H9 (cell line): Measurements from ENCODE around the gene PTTG2. TPM values are rescaled to one million over a fixed set of nuclear protein-coding genes. Genes with fewer than 3 reads are reported as not detected.

ENCODE experiments used
- DNase-seq: peaks from one replicate; pipeline ENCODE4 v3.0.0-alpha.2; 2017
- H2AFZ ChIP-seq: one replicate; pipeline ENCODE4 v1.6.1; 2013; ENCODE audit warnings: mild to moderate bottlenecking, low read length, control low read depth, moderate library complexity
- H2AK5ac ChIP-seq: 2 replicates; pipeline ENCODE4 v1.6.1; 2013; ENCODE audit warnings: low read length, control low read depth, mixed read lengths; ENCODE audit not compliant: insufficient read length
- H2BK120ac ChIP-seq: one replicate; pipeline ENCODE4 v1.6.1; 2013; ENCODE audit warnings: low read depth, mild to moderate bottlenecking, low read length, control low read depth, inconsistent platforms; ENCODE audit not compliant: poor library complexity, severe bottlenecking
- H2BK12ac ChIP-seq: 2 replicates; pipeline ENCODE4 v1.6.1; 2013; ENCODE audit warnings: low read length, control low read depth, mixed read lengths, low read depth; ENCODE audit not compliant: insufficient read length
- H2BK15ac ChIP-seq: 2 replicates; pipeline ENCODE4 v1.6.1; 2013; ENCODE audit warnings: low read depth, low read length, control low read depth
- H2BK20ac ChIP-seq: one replicate; pipeline ENCODE4 v1.6.1; 2013; ENCODE audit warnings: low read depth, mild to moderate bottlenecking, low read length, control low read depth, inconsistent platforms; ENCODE audit not compliant: poor library complexity, severe bottlenecking
- H2BK5ac ChIP-seq: 2 replicates; pipeline ENCODE4 v1.6.1; 2013; ENCODE audit warnings: low read length, control low read depth, mixed read lengths; ENCODE audit not compliant: insufficient read length
- H3K14ac ChIP-seq: 2 replicates; pipeline ENCODE4 v1.6.1; 2013; ENCODE audit warnings: low read length, control low read depth; ENCODE audit not compliant: insufficient read depth
- H3K18ac ChIP-seq: 2 replicates; pipeline ENCODE4 v1.6.1; 2013; ENCODE audit warnings: low read depth, mild to moderate bottlenecking, mixed read lengths, low read length, control low read depth; ENCODE audit not compliant: insufficient read length
- H3K23ac ChIP-seq: 2 replicates; pipeline ENCODE4 v1.6.1; 2013; ENCODE audit warnings: low read length, control low read depth, mixed read lengths, low read depth; ENCODE audit not compliant: insufficient read length
- H3K23me2 ChIP-seq: 2 replicates; pipeline ENCODE4 v1.6.1; 2013; ENCODE audit warnings: low read depth, mild to moderate bottlenecking, mixed read lengths, low read length, control low read depth; ENCODE audit not compliant: insufficient read length, poor library complexity, severe bottlenecking
- H3K27ac ChIP-seq: 2 replicates; pipeline ENCODE4 v1.5.1; 2013; ENCODE audit warnings: low read length, control low read depth, mixed read lengths, low read depth; ENCODE audit not compliant: insufficient read length
- H3K27me3 ChIP-seq: 2 replicates; pipeline ENCODE4 v1.6.1; 2013; ENCODE audit warnings: low read length, control low read depth, inconsistent platforms; ENCODE audit not compliant: insufficient read depth
- H3K4ac ChIP-seq: 2 replicates; pipeline ENCODE4 v1.6.1; 2013; ENCODE audit warnings: low read depth, mild to moderate bottlenecking, control low read depth, inconsistent platforms, low read length, moderate library complexity
- H3K4me1 ChIP-seq: 2 replicates; pipeline ENCODE4 v1.6.1; 2013; ENCODE audit warnings: low read length, control low read depth, inconsistent platforms; ENCODE audit not compliant: insufficient read depth
- H3K4me2 ChIP-seq: 2 replicates; pipeline ENCODE4 v1.6.1; 2013; ENCODE audit warnings: low read length, control low read depth, mixed read lengths; ENCODE audit not compliant: insufficient read length, insufficient read depth
- H3K56ac ChIP-seq: 2 replicates; pipeline ENCODE4 v1.6.1; 2013; ENCODE audit warnings: low read depth, mild to moderate bottlenecking, mixed read lengths, low read length, control low read depth; ENCODE audit not compliant: insufficient read length
- H3K79me1 ChIP-seq: 2 replicates; pipeline ENCODE4 v1.6.1; 2013; ENCODE audit warnings: low read depth, mild to moderate bottlenecking, moderate library complexity, low read length, control low read depth, inconsistent platforms; ENCODE audit not compliant: insufficient read depth, poor library complexity, severe bottlenecking
- H3K79me2 ChIP-seq: 2 replicates; pipeline ENCODE4 v1.6.1; 2013; ENCODE audit warnings: low read length, control low read depth, inconsistent platforms; ENCODE audit not compliant: insufficient read depth
- H3K9ac ChIP-seq: 2 replicates; pipeline ENCODE4 v1.6.1; 2013; ENCODE audit warnings: low read length, control low read depth, mixed read lengths; ENCODE audit not compliant: insufficient read length; ENCODE audit errors: extremely low read depth
- H3K9me3 ChIP-seq: one replicate; pipeline ENCODE4 v1.6.1; 2013; ENCODE audit warnings: low read depth, low read length, inconsistent platforms; ENCODE audit not compliant: control insufficient read depth
- H3T11ph ChIP-seq: one replicate; pipeline ENCODE4 v1.6.1; 2013; ENCODE audit warnings: mild to moderate bottlenecking, low read length, control low read depth, inconsistent platforms
- H4K20me1 ChIP-seq: one replicate; pipeline ENCODE4 v1.6.1; 2013; ENCODE audit not compliant: control insufficient read depth, insufficient read length, insufficient read depth
- H4K5ac ChIP-seq: 2 replicates; pipeline ENCODE4 v1.6.1; 2013; ENCODE audit warnings: low read depth, mild to moderate bottlenecking, mixed read lengths, low read length, control low read depth; ENCODE audit not compliant: insufficient read length
- H4K8ac ChIP-seq: replicated peaks from 2 replicates; pipeline ENCODE4 v1.6.1; 2013; ENCODE audit warnings: low read length, control low read depth, mixed read lengths, low read depth; ENCODE audit not compliant: insufficient read length
- H4K91ac ChIP-seq: 2 replicates; pipeline ENCODE4 v1.6.1; 2013; ENCODE audit warnings: low read depth, mild to moderate bottlenecking, moderate library complexity, mixed read lengths, low read length, control low read depth; ENCODE audit not compliant: insufficient read length
- H3K27ac Mint-ChIP-seq, 3 experiments: 2 replicates in 2 of 3; 3 replicates in 1 of 3; pipeline ENCODE4 v1.8.0; 2020 to 2021; ENCODE audit warnings: mixed read lengths in 3 of 3, mild to moderate bottlenecking in 1 of 3, moderate library complexity in 1 of 3
- H3K27me3 Mint-ChIP-seq: 2 replicates; pipeline ENCODE4 v1.8.0; 2021; ENCODE audit warnings: low read depth, mild to moderate bottlenecking, moderate library complexity, mixed read lengths
- H3K36me3 Mint-ChIP-seq, 3 experiments: 2 replicates in 2 of 3; 3 replicates in 1 of 3; pipeline ENCODE4 v1.8.0; 2020 to 2021; ENCODE audit warnings: low read depth in 3 of 3, mixed read lengths in 3 of 3; ENCODE audit not compliant: insufficient read depth in 1 of 3
- H3K4me1 Mint-ChIP-seq, 2 experiments: 2 replicates each; pipeline ENCODE4 v1.8.0; 2020; ENCODE audit warnings: mixed read lengths in 2 of 2
- H3K4me3 Mint-ChIP-seq, 2 experiments: 2 replicates in 1 of 2; 3 replicates in 1 of 2; pipeline ENCODE4 v1.8.0; 2020 to 2021; ENCODE audit warnings: mild to moderate bottlenecking in 2 of 2, mixed read lengths in 2 of 2, moderate library complexity in 1 of 2
- H3K9me3 Mint-ChIP-seq, 2 experiments: 2 replicates in 1 of 2; 3 replicates in 1 of 2; pipeline ENCODE4 v1.8.0; 2020; ENCODE audit warnings: mild to moderate bottlenecking in 2 of 2, mixed read lengths in 2 of 2, moderate library complexity in 1 of 2
- CTCF ChIP-seq: fragments of 200-600 bp; sonication (generic); conservative IDR thresholded peaks from 3 replicates; pipeline ENCODE4 v1.8.0; 2021; ENCODE audit warnings: antibody characterized with exemption, mild to moderate bottlenecking
- WGBS: extraction: QIAGEN DNeasy Blood & Tissue Kit; methylation state at CpG from one replicate; pipeline ENCODE4 v1.1.7; 2013; ENCODE audit warnings: missing lambda C conversion rate, low lambda C conversion rate, mixed read lengths; ENCODE audit not compliant: insufficient read length; ENCODE audit errors: extremely low coverage; 5-methylcytosine and 5-hydroxymethylcytosine counted together
- total RNA-seq: library from RNA; stranded (reverse); gene quantifications from 2 replicates; pipeline ENCODE4 v1.2.1, GENCODE V29; 2021

Gene PTTG2
- total RNA-seq, 1 experiment from 2014 or later = not detected

DNA sequence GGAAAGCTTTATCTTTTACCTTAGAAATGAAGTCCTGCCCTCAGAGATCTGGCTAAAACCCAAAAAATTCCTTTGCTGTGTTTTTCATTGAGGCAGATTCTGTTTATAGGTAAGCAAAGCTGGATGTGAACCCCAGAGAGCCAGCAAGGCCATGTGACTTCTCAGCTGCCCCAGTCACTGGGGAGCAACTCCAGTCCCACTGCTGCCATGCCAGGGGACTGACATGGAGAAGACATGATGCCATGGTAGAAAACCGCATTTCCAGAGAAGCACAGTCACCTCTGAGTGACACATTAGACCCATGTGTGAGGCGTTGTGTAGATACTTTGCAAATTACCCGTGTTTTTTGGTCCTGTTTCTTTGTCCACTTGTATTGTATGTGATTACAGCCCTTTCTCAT is 45.4 kb downstream of the PTTG2 start:
- no peak overlapping the region for H3K18ac ChIP-seq
- H2AK5ac ChIP-seq = no peak overlapping the region
- no peak overlapping the region for H3K23ac ChIP-seq
- H3T11ph ChIP-seq = no peak overlapping the region
- no peak overlapping the region for H4K91ac ChIP-seq
- no peak overlapping the region for H2AFZ ChIP-seq
- no peaks in the 10 kb centered on the region for H3K23me2 ChIP-seq
- H3K9me3 ChIP-seq = no peaks in the 10 kb centered on the region
- WGBS = no CpG with 5 or more reads among the region's 3 CpGs
- H3K4ac ChIP-seq = no peak overlapping the region
- H2BK5ac ChIP-seq = no peak overlapping the region
- Mint-ChIP-seq H3K4me1 (peaks cover 52 to 64% of the 10 kb centered on the region in 2 experiments), H3K36me3 (no peaks in the 10 kb centered on the region; a peak in 1 of 7 replicates), H3K27ac (peak overlapping the region in 2 of 3 experiments; percentile 37 to 46; a peak in 3 of 7 replicates), H3K9me3 (no peaks in the 10 kb centered on the region), H3K27me3 (no peaks in the 10 kb centered on the region), H3K4me3 (no peak overlapping the region)
- peaks cover 5% of the 10 kb centered on the region; the same call in 1 of the 2 replicates for H3K4me1 ChIP-seq
- H4K20me1 ChIP-seq = no peaks in the 10 kb centered on the region
- H3K79me1 ChIP-seq = no peaks in the 10 kb centered on the region
- TF ChIP-seq CTCF = no peak
- H2BK15ac ChIP-seq = no peak overlapping the region
- no peak overlapping the region for H4K5ac ChIP-seq
- H3K14ac ChIP-seq = peak overlapping the region; percentile 31; the same call in 1 of the 2 replicates
- H3K27ac ChIP-seq = no peak overlapping the region
- no peak overlapping the region for H3K4me2 ChIP-seq
- H3K56ac ChIP-seq = no peak overlapping the region
- H4K8ac ChIP-seq = no peak overlapping the region
- no peak overlapping the region for H2BK12ac ChIP-seq
- H3K79me2 ChIP-seq = peaks cover 4% of the 10 kb centered on the region; the same call in 1 of the 2 replicates
- H3K9ac ChIP-seq = no peak overlapping the region
- no peak for DNase-seq
- no peak overlapping the region for H2BK120ac ChIP-seq
- H3K27me3 ChIP-seq = no peaks in the 10 kb centered on the region
- no peak overlapping the region for H2BK20ac ChIP-seq
